Measurements from ENCODE around the gene CATSPERE.
"Not testable (repeated sequence)": the region's sequence is repeated elsewhere in the genome, so short reads cannot be mapped to it uniquely, and the experiment has no call there.

CATSPERE gene

GRCh38 chr1:244484971-244485370 lies 23.9 kb downstream of the CATSPERE start:
- not testable (repeated sequence) for H3K27me3 ChIP-seq (ENCODE audit: control insufficient read depth, insufficient read depth, low read length); H3K27ac ChIP-seq (ENCODE audit: low read depth, low read length); H3K4me3 ChIP-seq (ENCODE audit: low read depth, low read length)

GRCh38 chr1:244494653-244495052 lies 33.6 kb downstream of the CATSPERE start:
- no peak overlapping the region for H3K4me3 ChIP-seq (ENCODE audit: low read depth, low read length)

More at GRCh38 chr1:244484971-244485370, 23.9 kb downstream of the CATSPERE start:
- not testable (repeated sequence) for H3K9ac ChIP-seq (ENCODE audit: low read depth, low read length); H3K4me1 ChIP-seq (ENCODE audit: control insufficient read depth, insufficient read depth, low read length); H3K36me3 ChIP-seq (ENCODE audit: control insufficient read depth, insufficient read depth, low read length); H3K9me3 ChIP-seq (ENCODE audit: control insufficient read depth, insufficient read depth, low read length)

GRCh38 chr1:244496186-244496585 lies 35.1 kb downstream of the CATSPERE start:
- H3K36me3 ChIP-seq (ENCODE audit: control insufficient read depth, insufficient read depth, low read length): no peaks in the 10 kb centered on the region
- no peak overlapping the region for H3K9ac ChIP-seq (ENCODE audit: low read depth, low read length)
- no peaks in the 10 kb centered on the region for H3K27me3 ChIP-seq (ENCODE audit: control insufficient read depth, insufficient read depth, low read length)
- H3K27ac ChIP-seq (ENCODE audit: low read depth, low read length): peak overlapping the region; percentile 69
- H3K4me3 ChIP-seq (ENCODE audit: low read depth, low read length): no peak overlapping the region
- H3K4me1 ChIP-seq (ENCODE audit: control insufficient read depth, insufficient read depth, low read length): no peaks in the 10 kb centered on the region
- no peaks in the 10 kb centered on the region for H3K9me3 ChIP-seq (ENCODE audit: control insufficient read depth, insufficient read depth, low read length)

More at GRCh38 chr1:244494653-244495052, 33.6 kb downstream of the CATSPERE start:
- Histone ChIP-seq H3K27ac (ENCODE audit: low read depth, low read length) (no peak overlapping the region), H3K36me3 (ENCODE audit: control insufficient read depth, insufficient read depth, low read length) (no peaks in the 10 kb centered on the region), H3K4me1 (ENCODE audit: control insufficient read depth, insufficient read depth, low read length) (no peaks in the 10 kb centered on the region), H3K27me3 (ENCODE audit: control insufficient read depth, insufficient read depth, low read length) (no peaks in the 10 kb centered on the region), H3K9ac (ENCODE audit: low read depth, low read length) (no peak overlapping the region), H3K9me3 (ENCODE audit: control insufficient read depth, insufficient read depth, low read length) (no peaks in the 10 kb centered on the region)

- no peak overlapping the region for H3K9ac ChIP-seq (ENCODE audit: low read depth, low read length)
- H3K36me3 ChIP-seq (ENCODE audit: control insufficient read depth, insufficient read depth, low read length): no peaks in the 10 kb centered on the region
- no peak overlapping the region for H3K4me3 ChIP-seq (ENCODE audit: low read depth, low read length)
- no peak overlapping the region for H3K27ac ChIP-seq (ENCODE audit: low read depth, low read length)
- no peaks in the 10 kb centered on the region for H3K27me3 ChIP-seq (ENCODE audit: control insufficient read depth, insufficient read depth, low read length)
- no peaks in the 10 kb centered on the region for H3K4me1 ChIP-seq (ENCODE audit: control insufficient read depth, insufficient read depth, low read length)
- H3K9me3 ChIP-seq (ENCODE audit: control insufficient read depth, insufficient read depth, low read length): no peaks in the 10 kb centered on the region
Observed at GRCh38 chr1:244497805-244498204, 36.7 kb downstream of the CATSPERE start.

GRCh38 chr1:244499484-244499883 lies 38.4 kb downstream of the CATSPERE start:
- H3K27me3 ChIP-seq (ENCODE audit: control insufficient read depth, insufficient read depth, low read length); H3K4me3 ChIP-seq (ENCODE audit: low read depth, low read length); H3K27ac ChIP-seq (ENCODE audit: low read depth, low read length); H3K36me3 ChIP-seq (ENCODE audit: control insufficient read depth, insufficient read depth, low read length); H3K4me1 ChIP-seq (ENCODE audit: control insufficient read depth, insufficient read depth, low read length); H3K9ac ChIP-seq (ENCODE audit: low read depth, low read length); H3K9me3 ChIP-seq (ENCODE audit: control insufficient read depth, insufficient read depth, low read length): not testable (repeated sequence)

- not testable (repeated sequence) for H3K27ac ChIP-seq (ENCODE audit: low read depth, low read length); H3K9ac ChIP-seq (ENCODE audit: low read depth, low read length); H3K9me3 ChIP-seq (ENCODE audit: control insufficient read depth, insufficient read depth, low read length); H3K4me1 ChIP-seq (ENCODE audit: control insufficient read depth, insufficient read depth, low read length); H3K4me3 ChIP-seq (ENCODE audit: low read depth, low read length); H3K36me3 ChIP-seq (ENCODE audit: control insufficient read depth, insufficient read depth, low read length); H3K27me3 ChIP-seq (ENCODE audit: control insufficient read depth, insufficient read depth, low read length)
Observed at GRCh38 chr1:244500515-244500914, 39.4 kb downstream of the CATSPERE start.

GRCh38 chr1:244502630-244503029 lies 41.6 kb downstream of the CATSPERE start:
- Histone ChIP-seq H3K9me3 (ENCODE audit: control insufficient read depth, insufficient read depth, low read length) (no peaks in the 10 kb centered on the region), H3K4me3 (ENCODE audit: low read depth, low read length) (no peak overlapping the region), H3K9ac (ENCODE audit: low read depth, low read length) (no peak overlapping the region), H3K27me3 (ENCODE audit: control insufficient read depth, insufficient read depth, low read length) (no peaks in the 10 kb centered on the region), H3K27ac (ENCODE audit: low read depth, low read length) (no peak overlapping the region), H3K36me3 (ENCODE audit: control insufficient read depth, insufficient read depth, low read length) (no peaks in the 10 kb centered on the region), H3K4me1 (ENCODE audit: control insufficient read depth, insufficient read depth, low read length) (no peaks in the 10 kb centered on the region)

- no peaks in the 10 kb centered on the region for H3K36me3 ChIP-seq (ENCODE audit: control insufficient read depth, insufficient read depth, low read length)
- H3K27ac ChIP-seq (ENCODE audit: low read depth, low read length): no peak overlapping the region
- no peaks in the 10 kb centered on the region for H3K27me3 ChIP-seq (ENCODE audit: control insufficient read depth, insufficient read depth, low read length)
- no peak overlapping the region for H3K4me3 ChIP-seq (ENCODE audit: low read depth, low read length)
- no peak overlapping the region for H3K9ac ChIP-seq (ENCODE audit: low read depth, low read length)
- no peaks in the 10 kb centered on the region for H3K9me3 ChIP-seq (ENCODE audit: control insufficient read depth, insufficient read depth, low read length)
- no peaks in the 10 kb centered on the region for H3K4me1 ChIP-seq (ENCODE audit: control insufficient read depth, insufficient read depth, low read length)
Observed at GRCh38 chr1:244513493-244513892, 52.4 kb downstream of the CATSPERE start.

GRCh38 chr1:244515680-244516079 lies 54.6 kb downstream of the CATSPERE start:
- H3K36me3 ChIP-seq (ENCODE audit: control insufficient read depth, insufficient read depth, low read length): no peaks in the 10 kb centered on the region
- no peaks in the 10 kb centered on the region for H3K4me1 ChIP-seq (ENCODE audit: control insufficient read depth, insufficient read depth, low read length)
- no peaks in the 10 kb centered on the region for H3K9me3 ChIP-seq (ENCODE audit: control insufficient read depth, insufficient read depth, low read length)
- no peak overlapping the region for H3K27ac ChIP-seq (ENCODE audit: low read depth, low read length)
- no peak overlapping the region for H3K9ac ChIP-seq (ENCODE audit: low read depth, low read length)
- H3K27me3 ChIP-seq (ENCODE audit: control insufficient read depth, insufficient read depth, low read length): no peaks in the 10 kb centered on the region
- no peak overlapping the region for H3K4me3 ChIP-seq (ENCODE audit: low read depth, low read length)

GRCh38 chr1:244536316-244536715 lies 75.2 kb downstream of the CATSPERE start:
- Histone ChIP-seq H3K27me3 (ENCODE audit: control insufficient read depth, insufficient read depth, low read length) (no peaks in the 10 kb centered on the region), H3K27ac (ENCODE audit: low read depth, low read length) (no peak overlapping the region), H3K9ac (ENCODE audit: low read depth, low read length) (no peak overlapping the region), H3K9me3 (ENCODE audit: control insufficient read depth, insufficient read depth, low read length) (no peaks in the 10 kb centered on the region), H3K4me3 (ENCODE audit: low read depth, low read length) (no peak overlapping the region), H3K36me3 (ENCODE audit: control insufficient read depth, insufficient read depth, low read length) (no peaks in the 10 kb centered on the region), H3K4me1 (ENCODE audit: control insufficient read depth, insufficient read depth, low read length) (no peaks in the 10 kb centered on the region)

- Histone ChIP-seq H3K9me3 (ENCODE audit: control insufficient read depth, insufficient read depth, low read length) (no peaks in the 10 kb centered on the region), H3K36me3 (ENCODE audit: control insufficient read depth, insufficient read depth, low read length) (no peaks in the 10 kb centered on the region), H3K4me1 (ENCODE audit: control insufficient read depth, insufficient read depth, low read length) (no peaks in the 10 kb centered on the region), H3K9ac (ENCODE audit: low read depth, low read length) (no peak overlapping the region), H3K27ac (ENCODE audit: low read depth, low read length) (no peak overlapping the region), H3K4me3 (ENCODE audit: low read depth, low read length) (no peak overlapping the region), H3K27me3 (ENCODE audit: control insufficient read depth, insufficient read depth, low read length) (no peaks in the 10 kb centered on the region)
Observed at GRCh38 chr1:244545511-244545910, 84.4 kb downstream of the CATSPERE start.

GRCh38 chr1:244548558-244549115 lies 87.6 kb downstream of the CATSPERE start:
- 0 out of 2 replicates have a peak, but pooled peaks cover 4% of the 10 kb centered on the region for H3K4me1 ChIP-seq (ENCODE audit: control insufficient read depth, insufficient read depth, low read length)
- no peak overlapping the region for H3K27ac ChIP-seq (ENCODE audit: low read depth, low read length)
- no peaks in the 10 kb centered on the region for H3K27me3 ChIP-seq (ENCODE audit: control insufficient read depth, insufficient read depth, low read length)
- H3K9me3 ChIP-seq (ENCODE audit: control insufficient read depth, insufficient read depth, low read length): no peaks in the 10 kb centered on the region
- no peak overlapping the region for H3K9ac ChIP-seq (ENCODE audit: low read depth, low read length)
- no peaks in the 10 kb centered on the region for H3K36me3 ChIP-seq (ENCODE audit: control insufficient read depth, insufficient read depth, low read length)
- no peak overlapping the region for H3K4me3 ChIP-seq (ENCODE audit: low read depth, low read length)
